ENCODE results near the gene SPACDR.
"Not testable (repeated sequence)": the region's sequence is repeated elsewhere in the genome, so short reads cannot be mapped to it uniquely, and the experiment has no call there.

SPACDR gene

GRCh38 chr7:100464210-100464660, at the start of gene SPACDR:
SPACDR (minus strand) TSS chr7:100464260; CDS start chr7:100464025, 235 bp downstream.
- no peak for DNase-seq (ENCODE audit: low read depth)

GRCh38 chr7:100513212-100513810, 49.3 kb upstream of the SPACDR start:
- DNase-seq (ENCODE audit: low read depth) = no peak

GRCh38 chr7:100510437-100511239, 46.6 kb upstream of the SPACDR start:
- no peak for DNase-seq (ENCODE audit: low read depth)

GRCh38 chr7:100509231-100509630, 45.2 kb upstream of the SPACDR start:
- no peak for DNase-seq (ENCODE audit: low read depth)

GRCh38 chr7:100506356-100506923, 42.4 kb upstream of the SPACDR start:
- no peak for DNase-seq (ENCODE audit: low read depth)

GRCh38 chr7:100504887-100505611, 41.0 kb upstream of the SPACDR start:
- no peak for DNase-seq (ENCODE audit: low read depth)

- DNase-seq (ENCODE audit: low read depth) = not testable (repeated sequence)
Observed at GRCh38 chr7:100504031-100504430, 40.0 kb upstream of the SPACDR start.

- not testable (repeated sequence) for DNase-seq (ENCODE audit: low read depth)
Observed at GRCh38 chr7:100500743-100501142, 36.7 kb upstream of the SPACDR start.

- no peak for DNase-seq (ENCODE audit: low read depth)
Observed at GRCh38 chr7:100496509-100496908, 32.4 kb upstream of the SPACDR start.

- DNase-seq (ENCODE audit: low read depth) = no peak
Observed at GRCh38 chr7:100493476-100494264, 29.6 kb upstream of the SPACDR start.

- DNase-seq (ENCODE audit: low read depth) = no peak
Observed at GRCh38 chr7:100492738-100493475, 28.8 kb upstream of the SPACDR start.

GRCh38 chr7:100491192-100491578, 27.1 kb upstream of the SPACDR start:
- no peak for DNase-seq (ENCODE audit: low read depth)

GRCh38 chr7:100490483-100491191, 26.6 kb upstream of the SPACDR start:
- no peak for DNase-seq (ENCODE audit: low read depth)

- DNase-seq (ENCODE audit: low read depth) = no peak
Observed at GRCh38 chr7:100489824-100490223, 25.8 kb upstream of the SPACDR start.

GRCh38 chr7:100489121-100489520, 25.1 kb upstream of the SPACDR start:
- DNase-seq (ENCODE audit: low read depth) = no peak

- no peak for DNase-seq (ENCODE audit: low read depth)
Observed at GRCh38 chr7:100488333-100489095, 24.5 kb upstream of the SPACDR start.

- no peak for DNase-seq (ENCODE audit: low read depth)
Observed at GRCh38 chr7:100486753-100487446, 22.8 kb upstream of the SPACDR start.

- DNase-seq (ENCODE audit: low read depth) = no peak
Observed at GRCh38 chr7:100486111-100486636, 22.1 kb upstream of the SPACDR start.

GRCh38 chr7:100485471-100485876, 21.4 kb upstream of the SPACDR start:
- no peak for DNase-seq (ENCODE audit: low read depth)
